Peyer's patch (tissue), 4 donors: ENCODE results near the gene GINS1.

Source experiments
- POLR2A ChIP-seq, 2 donors: fragments of 450-650 bp; IDR thresholded peaks; one replicate each; pipeline ENCODE4 v1.5.1; 2017; ENCODE audit warnings: antibody characterized with exemption in 2 of 2, mild to moderate bottlenecking in 2 of 2, moderate library complexity in 2 of 2
- TF ChIP-seq, protein P1 (sequence below), 6 experiments: fragments of 450-650 bp in 4 of 6; fragments of 200-600 bp in 2 of 6; sonication (generic) in 1 of 6; IDR thresholded peaks; one replicate each; pipeline ENCODE4 v1.5.1; 2017 to 2019; ENCODE audit warnings: antibody characterized with exemption in 6 of 6, mild to moderate bottlenecking in 3 of 6, moderate library complexity in 1 of 6

GRCh38 chr20:25394276-25394675, 13.2 kb upstream of the GINS1 start:
- TF ChIP-seq, protein P1, sequence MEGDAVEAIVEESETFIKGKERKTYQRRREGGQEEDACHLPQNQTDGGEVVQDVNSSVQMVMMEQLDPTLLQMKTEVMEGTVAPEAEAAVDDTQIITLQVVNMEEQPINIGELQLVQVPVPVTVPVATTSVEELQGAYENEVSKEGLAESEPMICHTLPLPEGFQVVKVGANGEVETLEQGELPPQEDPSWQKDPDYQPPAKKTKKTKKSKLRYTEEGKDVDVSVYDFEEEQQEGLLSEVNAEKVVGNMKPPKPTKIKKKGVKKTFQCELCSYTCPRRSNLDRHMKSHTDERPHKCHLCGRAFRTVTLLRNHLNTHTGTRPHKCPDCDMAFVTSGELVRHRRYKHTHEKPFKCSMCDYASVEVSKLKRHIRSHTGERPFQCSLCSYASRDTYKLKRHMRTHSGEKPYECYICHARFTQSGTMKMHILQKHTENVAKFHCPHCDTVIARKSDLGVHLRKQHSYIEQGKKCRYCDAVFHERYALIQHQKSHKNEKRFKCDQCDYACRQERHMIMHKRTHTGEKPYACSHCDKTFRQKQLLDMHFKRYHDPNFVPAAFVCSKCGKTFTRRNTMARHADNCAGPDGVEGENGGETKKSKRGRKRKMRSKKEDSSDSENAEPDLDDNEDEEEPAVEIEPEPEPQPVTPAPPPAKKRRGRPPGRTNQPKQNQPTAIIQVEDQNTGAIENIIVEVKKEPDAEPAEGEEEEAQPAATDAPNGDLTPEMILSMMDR (IDR thresholded peaks at IDR 0.05) = no peak
- no peak for TF ChIP-seq POLR2A (IDR thresholded peaks at IDR 0.05)
